ENCODE results near the gene PROM1.

- TF ChIP-seq CTCF (IDR thresholded peaks at IDR 0.05) (no peak), POLR2A (IDR thresholded peaks at IDR 0.05) (no peak)
These were observed 4.8 kb upstream of the PROM1 start for GRCh38 chr4:16088601-16089000.

Data from heart left ventricle (tissue), 13 donors.